ENCODE data around the gene KDM4E.
A peak's percentile ranks its signal among the peaks of the same experiment; 100 is the strongest.
"Not testable (repeated sequence)": the region's sequence is repeated elsewhere in the genome, so short reads cannot be mapped to it uniquely, and the experiment has no call there.

Gene KDM4E

DNA sequence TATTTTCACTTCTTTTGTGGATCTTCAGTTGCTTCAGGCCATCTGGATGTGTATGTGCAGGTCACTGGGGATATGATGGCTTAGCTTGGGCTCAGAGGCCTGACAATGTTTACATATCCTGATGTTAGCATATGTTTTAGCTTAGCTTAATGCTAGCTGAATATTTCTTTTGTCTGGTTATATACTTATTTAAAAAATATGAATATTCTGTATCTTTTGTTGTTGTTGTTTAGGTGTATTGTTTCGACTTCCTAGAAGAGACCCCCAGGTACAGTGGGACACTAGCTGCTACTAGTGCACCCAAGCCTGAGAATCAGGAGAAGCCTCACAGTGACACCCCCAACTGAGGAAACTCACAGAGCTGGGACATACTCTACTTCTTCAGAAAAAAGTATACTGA lies at the start of gene KDM4E:
Gene KDM4E, plus strand, starts transcription at position 301 of the 400 bp plus-strand sequence. CDS start 300 bp downstream, outside the sequence.
- no peak for DNase-seq

DNA sequence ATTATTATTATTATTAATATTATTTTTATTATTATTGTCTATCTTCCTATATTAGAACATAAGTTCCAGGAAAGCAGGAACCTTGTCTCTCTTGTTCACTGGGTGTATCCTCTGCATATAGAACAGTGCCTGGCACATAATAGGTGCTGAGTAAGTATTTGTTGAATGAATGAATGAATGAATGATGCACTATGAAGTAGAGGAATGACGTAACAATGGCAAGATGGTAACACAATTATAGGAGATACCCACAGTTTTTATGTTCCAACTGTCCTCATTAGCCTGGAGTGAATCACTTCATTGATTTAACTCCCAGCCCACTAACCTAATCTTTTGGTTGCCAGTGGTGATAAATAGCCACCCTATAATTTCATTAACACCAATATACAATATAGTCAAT lies 49.5 kb upstream of the KDM4E start:
- no peak for DNase-seq

DNA sequence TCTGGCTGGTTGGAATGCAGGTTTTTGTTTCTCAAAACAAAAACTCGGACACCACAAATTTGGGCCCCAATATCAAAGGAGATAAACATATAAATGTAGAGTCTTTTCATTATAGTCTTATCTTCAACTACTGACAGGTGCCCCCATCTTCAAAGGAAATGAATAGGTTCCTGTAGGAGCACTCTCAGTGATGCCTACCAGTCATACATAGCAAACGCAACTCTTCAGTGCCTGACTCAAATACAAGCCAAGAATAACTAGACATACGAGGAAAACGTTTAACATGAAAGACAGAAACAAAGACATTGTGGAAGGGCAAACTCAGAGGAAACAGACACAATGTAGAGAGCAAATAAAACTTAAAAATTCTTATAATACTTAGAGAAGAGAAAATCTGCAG lies 37.7 kb upstream of the KDM4E start:
- DNase-seq: no peak

DNA sequence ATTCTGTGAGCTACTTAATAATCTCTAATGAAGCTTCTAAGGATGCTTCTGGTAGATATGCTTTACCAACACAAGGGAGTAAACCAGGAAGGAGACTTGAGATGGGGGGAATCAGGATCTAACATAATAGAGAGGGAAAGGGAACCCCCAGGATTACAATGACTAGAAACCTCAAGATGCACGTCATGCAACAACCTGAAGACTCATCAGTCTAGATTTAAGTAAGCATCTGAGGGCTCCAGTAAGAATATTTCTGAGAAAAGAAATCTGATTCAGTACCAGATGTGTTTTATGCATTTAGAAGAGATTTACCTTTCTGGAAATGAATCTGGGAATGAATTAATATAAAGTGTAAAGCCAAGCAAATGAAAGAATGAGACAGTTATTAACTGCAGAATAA lies 36.3 kb upstream of the KDM4E start:
- no peak for DNase-seq

DNA sequence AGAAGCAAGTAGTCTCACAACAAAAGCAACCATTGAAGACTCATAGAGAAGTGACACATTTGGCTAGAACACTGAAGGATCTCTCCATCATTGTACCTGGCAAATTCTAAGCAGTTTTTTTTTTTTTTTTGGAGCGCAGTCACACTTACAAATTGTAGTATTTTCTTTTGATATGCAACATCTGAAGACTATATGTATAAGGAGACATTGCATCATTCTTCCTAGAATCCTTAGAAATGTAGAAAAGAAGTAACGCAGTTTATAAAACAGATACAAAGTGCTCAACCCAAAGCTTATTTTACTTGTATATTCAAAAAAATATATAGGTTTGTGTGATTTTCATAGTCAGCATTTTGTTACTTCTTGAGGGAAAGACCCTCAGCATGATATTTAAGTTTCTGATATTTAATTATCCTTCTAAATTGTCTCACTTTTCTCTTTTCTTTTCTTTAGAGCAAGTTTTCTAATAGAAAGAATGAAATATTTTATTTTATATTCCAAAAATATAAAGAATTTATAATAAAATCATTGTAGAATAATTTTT lies 31.6 kb upstream of the KDM4E start:
- DNase-seq: no peak

DNA sequence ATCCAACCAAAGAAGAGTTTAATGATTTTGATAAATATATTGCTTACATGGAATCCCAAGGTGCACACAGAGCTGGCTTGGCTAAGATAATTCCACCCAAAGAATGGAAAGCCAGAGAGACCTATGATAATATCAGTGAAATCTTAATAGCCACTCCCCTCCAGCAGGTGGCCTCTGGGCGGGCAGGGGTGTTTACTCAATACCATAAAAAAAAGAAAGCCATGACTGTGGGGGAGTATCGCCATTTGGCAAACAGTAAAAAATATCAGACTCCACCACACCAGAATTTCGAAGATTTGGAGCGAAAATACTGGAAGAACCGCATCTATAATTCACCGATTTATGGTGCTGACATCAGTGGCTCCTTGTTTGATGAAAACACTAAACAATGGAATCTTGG lies 27.6 kb upstream of the KDM4E start:
- DNase-seq: no peak

DNA sequence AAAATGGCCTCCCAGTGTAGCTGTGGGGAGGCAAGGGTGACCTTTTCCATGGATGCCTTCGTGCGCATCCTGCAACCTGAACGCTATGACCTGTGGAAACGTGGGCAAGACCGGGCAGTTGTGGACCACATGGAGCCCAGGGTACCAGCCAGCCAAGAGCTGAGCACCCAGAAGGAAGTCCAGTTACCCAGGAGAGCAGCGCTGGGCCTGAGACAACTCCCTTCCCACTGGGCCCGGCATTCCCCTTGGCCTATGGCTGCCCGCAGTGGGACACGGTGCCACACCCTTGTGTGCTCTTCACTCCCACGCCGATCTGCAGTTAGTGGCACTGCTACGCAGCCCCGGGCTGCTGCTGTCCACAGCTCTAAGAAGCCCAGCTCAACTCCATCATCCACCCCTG lies 26.8 kb upstream of the KDM4E start:
- DNase-seq: no peak

DNA sequence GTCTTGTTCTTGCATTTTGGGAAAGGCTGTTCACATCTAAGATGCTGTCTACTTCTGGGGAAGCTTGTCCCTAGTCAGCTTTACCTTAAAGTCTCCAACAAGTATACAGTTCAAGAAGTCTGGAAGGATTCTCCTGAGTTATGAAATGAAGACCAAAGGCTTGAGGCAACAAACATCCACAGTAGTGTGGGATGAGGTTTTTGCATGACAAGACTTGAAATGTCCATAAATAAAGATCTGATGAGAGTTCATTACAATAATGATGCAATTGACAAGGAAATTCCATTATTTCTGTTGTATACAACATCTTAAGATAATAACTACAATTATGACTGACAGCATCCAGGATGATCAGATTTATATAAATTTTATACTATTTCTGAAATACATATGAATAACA lies 21.3 kb upstream of the KDM4E start:
- no peak for DNase-seq

DNA sequence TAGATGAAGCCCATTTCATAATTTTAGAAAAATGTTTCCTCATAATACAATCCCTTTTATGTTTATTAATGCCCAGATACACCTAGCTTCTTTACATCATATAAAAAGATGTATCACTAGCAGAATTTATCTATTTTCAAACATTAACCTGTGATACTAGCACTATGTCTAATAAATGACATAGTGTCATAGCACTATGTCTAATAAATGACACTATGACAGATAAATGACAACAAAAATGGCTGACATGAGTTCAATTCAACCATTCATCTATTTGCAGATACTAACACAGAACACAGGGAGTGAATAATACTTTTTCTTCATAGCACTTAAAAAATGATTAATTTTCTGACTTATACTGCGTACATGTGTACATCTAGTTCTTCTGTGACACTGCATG lies 19.4 kb upstream of the KDM4E start:
- no peak for DNase-seq

DNA sequence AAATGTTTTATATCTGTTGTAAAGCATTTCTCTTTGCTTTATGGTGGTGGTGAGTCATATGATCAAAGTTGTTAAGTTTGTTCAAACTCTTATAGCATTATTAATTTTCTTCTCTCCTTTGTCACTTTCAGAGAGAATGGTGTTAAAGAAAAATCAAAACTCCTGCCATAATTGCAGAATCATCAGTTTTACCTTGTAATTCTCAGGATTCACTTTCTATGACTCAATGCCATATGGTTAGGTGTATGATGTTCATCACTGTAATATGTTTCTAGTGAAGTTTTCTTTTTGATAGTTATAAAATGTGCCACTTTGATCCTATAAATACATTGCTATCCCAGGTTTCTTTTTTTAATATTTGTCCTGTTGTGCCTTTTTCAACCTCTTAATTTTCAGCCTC lies 13.7 kb upstream of the KDM4E start:
- no peak for DNase-seq

DNA sequence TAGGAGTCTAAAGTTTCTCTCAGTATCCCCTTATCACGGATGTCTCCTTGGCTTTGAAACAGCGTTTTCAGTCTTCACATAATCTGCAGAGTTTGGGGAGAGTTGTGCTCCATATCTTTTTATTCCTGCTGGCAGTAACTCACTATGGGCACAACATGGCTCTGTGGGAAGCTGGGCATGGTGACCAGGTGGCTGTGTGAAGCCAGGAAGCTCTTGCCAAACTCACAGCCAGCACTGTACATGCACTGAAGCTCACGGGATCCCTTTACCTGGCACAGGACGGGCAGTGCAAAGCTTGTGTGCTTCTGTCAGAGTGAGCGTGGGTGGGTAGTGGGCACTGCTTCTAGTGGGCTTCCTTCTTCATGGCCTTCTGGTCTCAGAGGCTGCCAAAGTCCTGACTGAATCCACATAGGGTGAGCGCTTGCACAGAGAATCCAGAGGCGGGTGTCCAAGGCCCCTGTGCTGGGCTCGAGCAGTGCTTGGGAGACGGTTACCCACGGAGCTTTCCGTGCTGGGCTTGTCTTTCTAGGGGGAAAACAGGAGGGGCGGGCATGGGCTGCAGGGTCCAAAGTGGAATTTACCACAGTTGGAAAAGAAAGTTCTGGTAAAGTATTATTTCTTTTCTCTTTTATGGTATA lies 10.8 kb upstream of the KDM4E start:
- no peak for DNase-seq

DNA sequence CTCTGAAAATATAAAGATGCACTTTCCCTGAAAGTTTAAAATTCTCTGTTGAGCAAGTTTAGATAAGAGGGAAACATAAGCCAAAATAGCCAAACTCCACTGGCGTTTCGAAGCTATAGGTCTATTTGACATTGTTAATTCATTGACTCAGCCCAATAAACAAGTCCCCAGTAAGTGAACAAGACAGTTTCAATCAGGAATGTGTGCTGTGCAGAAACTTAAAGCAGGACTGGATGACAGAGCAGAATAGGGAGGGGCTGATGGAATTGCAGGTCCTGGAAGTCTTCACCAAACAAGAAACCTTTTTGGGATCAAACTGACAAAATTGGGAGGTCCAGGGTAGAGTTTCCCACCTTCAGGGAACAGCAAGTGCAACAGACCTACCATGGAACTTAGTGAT lies 8.9 kb upstream of the KDM4E start:
- DNase-seq: no peak

DNA sequence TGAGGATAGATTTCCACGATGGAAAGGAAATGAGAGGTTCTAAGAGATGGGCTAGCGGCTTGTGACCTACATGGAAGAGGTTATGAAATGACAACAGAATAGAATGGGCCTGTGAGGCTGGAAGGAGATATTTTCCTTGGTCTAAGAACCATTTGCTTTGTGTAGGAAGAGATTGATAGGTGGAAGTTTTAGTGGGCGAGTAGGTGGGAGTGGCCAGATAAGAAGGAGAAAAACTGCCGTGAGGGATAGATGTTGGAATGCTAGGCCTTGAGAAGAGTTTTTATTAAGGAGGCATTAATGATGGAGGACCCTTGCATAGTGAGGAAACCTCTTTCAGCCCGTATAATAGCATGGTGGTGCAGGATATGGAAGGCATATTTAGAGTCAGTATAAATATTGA lies 3.6 kb upstream of the KDM4E start:
- DNase-seq: not testable (repeated sequence)

DNA sequence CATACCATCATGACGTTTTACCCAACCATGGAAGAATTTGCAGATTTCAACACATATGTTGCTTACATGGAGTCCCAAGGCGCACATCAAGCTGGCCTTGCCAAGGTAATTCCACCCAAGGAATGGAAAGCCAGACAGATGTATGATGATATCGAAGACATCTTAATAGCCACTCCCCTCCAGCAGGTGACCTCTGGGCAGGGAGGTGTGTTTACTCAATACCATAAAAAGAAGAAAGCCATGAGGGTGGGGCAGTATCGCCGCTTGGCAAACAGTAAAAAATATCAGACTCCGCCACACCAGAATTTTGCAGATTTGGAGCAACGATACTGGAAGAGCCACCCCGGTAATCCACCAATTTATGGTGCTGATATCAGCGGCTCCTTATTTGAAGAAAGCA lies 536 bp downstream of the KDM4E start:
- not testable (repeated sequence) for DNase-seq

DNA sequence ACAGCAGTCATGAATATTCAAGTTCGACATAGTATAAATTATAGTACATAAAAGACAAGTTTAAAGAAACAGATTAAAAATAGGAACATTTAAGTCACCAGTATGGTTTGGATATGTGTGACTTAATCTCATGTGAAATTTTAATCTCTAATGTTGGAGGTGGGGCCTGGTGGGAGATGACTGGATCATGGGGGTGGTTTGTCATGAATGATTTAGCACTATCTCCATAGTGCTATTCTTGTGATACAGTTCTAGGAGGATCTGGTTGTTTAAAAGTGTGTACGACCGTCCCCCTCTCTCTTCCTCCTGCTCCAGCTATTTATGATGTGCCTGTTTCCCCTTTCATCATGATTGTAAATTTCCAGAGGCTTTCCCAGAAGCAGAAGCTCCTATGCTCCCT lies 3.3 kb downstream of the KDM4E start:
- no peak for DNase-seq

DNA sequence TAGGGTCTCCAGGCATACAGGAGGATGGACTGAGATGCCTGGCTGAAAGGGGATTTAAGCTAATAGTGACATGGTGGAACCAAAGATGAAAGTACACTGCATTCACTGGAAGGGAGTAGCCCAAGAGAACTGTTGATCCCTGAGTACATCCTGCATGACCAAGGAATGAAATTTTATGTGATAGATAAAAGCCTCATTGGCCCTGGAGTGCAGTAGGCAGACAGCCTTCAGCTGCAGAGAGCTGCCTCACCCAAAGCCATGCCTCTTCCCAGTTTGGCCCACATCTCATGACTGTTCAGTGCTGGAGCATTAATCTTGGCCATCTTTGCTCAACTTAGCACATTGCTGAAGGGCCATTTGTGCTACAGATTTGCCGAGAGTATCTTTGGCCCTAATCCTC lies 8.0 kb downstream of the KDM4E start:
- no peak for DNase-seq

DNA sequence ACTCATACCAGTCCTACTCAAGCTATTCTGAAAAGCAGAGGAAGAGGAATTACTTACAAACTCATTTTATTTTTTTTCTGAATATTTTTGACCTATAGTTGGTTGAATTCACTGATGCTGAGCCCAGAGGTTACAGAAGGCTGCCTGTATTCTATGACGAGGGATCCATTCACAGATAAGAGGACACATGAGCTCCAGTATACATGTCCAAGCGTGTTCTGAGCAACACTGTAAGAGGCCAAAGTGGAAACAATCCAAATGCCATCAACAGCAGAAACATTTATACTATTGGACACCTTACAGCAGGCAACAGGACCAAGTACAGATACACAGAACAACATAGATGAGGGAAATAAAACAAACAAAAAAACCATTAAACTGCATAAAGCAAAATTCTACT lies 10.3 kb downstream of the KDM4E start:
- DNase-seq: no peak

DNA sequence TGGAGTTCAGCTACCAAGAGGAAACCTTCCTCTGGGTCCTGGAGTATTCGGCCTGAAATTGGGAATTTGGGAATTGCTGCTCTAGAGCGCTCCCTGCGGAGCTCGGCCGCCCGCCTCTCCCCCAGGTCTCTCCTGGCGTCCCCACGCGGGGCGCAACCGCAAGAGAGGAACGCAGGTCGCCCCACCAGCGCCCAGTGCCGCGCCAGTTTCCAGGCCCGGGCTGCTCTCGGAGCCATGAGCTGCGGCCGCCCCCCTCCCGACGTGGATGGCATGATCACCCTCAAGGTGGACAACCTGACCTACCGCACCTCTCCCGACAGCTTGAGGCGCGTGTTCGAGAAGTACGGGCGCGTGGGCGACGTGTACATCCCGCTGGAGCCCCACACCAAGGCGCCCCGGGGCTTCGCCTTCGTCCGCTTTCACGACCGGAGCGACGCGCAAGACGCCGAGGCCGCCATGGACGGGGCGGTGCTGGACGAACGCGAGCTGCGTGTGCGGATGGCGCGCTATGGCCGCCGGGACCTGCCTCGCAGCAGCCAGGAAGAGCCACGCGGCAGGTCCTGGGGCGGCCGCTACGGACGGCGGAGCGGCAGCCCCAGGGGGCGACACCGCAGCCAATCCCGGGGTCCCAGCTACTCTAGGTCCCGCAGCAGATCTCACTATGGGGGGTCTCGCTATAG lies 12.4 kb downstream of the KDM4E start:
- peak; percentile 29 for DNase-seq

DNA sequence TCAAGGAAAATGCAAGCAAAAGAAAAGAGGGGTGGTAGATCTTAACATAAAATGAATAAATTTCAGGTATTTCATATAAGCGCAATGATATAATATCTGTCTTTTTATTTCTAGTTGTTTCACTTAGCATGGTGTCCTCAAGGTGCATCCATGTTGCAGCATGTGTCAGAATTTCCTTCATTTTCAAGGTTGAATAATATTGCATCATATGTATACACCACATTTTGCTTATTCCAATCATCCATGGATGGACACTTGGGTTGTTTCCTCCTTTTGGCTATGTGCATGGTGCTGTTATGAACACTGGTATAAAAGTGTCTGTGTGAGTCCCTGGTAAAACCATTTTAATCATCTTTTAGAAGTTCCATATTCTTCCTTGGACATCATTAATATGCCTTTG lies 17.2 kb downstream of the KDM4E start:
- DNase-seq: no peak

DNA sequence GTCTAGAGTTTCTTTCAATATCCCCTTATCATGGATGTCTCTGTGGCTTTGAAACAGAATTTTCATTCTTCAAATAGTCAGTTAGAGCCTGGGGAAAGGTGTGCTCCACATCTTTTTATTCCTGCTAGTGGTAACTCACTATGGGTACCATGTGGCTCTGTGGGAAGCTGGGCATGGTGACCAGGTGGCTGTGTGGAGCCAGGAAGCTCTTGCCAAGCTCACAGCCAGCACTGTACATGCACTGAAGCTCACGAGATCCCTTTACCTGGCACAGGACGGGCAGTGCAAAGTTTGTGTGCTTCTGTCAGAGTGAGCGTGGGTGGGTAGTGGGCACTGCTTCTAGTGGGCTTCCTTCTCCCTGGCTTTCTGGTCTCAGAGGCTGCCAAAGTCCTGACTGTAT lies 17.8 kb downstream of the KDM4E start:
- no peak for DNase-seq

DNA sequence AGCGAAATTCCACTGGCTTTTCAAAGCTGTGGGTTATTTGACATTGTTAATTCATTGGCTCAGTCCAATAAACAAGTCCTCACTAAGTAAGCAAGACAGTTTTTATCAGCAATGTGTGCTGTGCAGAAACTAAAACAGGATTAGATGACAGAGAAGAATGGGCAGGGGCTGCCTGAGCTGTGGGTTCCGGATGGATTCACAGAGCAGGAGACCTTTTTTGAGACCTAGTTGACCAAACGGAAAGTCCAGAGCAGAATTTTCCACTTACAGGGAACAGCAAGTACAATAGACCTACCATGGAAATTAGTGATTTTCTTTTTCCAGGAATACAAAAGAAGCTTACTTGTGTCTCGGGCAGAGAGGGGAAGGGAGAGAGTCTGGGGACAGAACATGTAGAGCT lies 19.0 kb downstream of the KDM4E start:
- DNase-seq: no peak

DNA sequence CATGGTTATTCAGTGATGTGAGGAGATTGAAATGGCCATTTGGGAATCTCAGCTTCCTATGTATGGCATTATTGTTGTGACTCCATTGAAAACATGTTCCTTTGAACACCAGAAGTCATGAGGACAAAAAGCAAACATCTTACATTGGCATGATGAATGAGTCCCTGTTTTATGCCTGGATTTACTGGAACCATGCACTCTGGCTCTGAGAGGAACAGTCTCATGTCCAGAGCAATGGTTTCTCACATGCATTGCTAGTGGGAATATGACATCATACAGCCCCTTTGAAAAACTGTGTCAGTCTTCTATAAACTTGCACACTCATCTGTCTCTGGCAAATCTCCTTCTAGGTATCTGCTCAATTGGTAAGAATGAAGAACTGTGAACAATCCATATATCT lies 20.8 kb downstream of the KDM4E start:
- DNase-seq: no peak

DNA sequence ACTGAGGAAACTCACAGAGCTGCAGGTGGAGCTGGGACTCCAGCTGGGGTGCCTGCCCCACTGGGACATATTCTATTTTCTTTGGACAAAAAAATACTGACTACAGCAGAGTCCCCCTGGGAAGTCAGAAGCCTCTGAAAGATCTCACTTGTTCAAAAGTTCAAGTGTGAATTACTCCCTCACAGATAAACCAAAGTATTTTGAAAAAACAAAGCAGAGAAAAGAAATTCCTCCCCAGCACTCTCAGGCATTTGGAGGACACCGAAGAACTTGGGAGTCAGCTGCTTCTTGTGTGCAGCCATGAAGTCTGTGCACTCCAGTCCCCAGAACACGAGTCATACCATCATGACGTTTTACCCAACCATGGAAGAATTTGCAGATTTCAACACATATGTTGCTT lies 24.1 kb downstream of the KDM4E start, which contains the start of gene KDM4F:
Gene KDM4F, plus strand, starts transcription at position 301 of the 400 bp plus-strand sequence.
- DNase-seq: not testable (repeated sequence)

DNA sequence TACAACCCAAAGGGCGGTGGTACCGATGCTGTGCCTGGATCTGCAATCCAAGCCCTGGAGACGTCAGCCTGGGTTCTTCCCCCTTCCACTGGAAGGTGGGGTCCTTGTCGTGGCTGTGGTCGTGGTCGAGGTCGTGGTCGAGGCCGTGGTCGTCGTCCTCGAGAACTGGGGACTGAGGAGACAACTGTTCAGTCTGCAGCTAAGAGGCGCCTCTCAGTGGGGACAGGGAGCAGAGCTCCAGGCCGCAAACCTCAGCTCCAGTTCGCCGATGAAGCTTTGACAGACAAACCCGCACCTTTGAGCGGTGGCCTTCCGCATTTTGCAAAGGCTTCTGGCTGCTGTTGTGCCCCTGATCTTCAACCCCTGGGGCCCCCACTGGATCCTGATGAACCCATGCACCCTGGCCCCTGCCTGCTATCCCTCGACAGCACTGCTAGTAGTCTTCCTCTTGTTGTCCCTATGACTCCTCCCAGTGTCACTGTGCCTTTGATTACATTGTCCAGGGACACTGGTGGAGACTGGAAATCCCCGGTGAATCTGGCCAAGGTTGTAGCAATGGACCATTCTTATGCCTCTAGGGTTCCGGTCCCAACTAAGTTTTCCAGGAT lies 25.6 kb downstream of the KDM4E start:
- no peak for DNase-seq

Data from right hindlimb (tissue), 1 donor.